ENCODE data around the gene MESP1. TPM values are rescaled to one million over a fixed set of nuclear protein-coding genes. Genes with fewer than 3 reads are reported as not detected.

MESP1 gene
- polyA plus RNA-seq, 3 donors = 0.04 to 1.2 (median 0.06) TPM

DNA sequence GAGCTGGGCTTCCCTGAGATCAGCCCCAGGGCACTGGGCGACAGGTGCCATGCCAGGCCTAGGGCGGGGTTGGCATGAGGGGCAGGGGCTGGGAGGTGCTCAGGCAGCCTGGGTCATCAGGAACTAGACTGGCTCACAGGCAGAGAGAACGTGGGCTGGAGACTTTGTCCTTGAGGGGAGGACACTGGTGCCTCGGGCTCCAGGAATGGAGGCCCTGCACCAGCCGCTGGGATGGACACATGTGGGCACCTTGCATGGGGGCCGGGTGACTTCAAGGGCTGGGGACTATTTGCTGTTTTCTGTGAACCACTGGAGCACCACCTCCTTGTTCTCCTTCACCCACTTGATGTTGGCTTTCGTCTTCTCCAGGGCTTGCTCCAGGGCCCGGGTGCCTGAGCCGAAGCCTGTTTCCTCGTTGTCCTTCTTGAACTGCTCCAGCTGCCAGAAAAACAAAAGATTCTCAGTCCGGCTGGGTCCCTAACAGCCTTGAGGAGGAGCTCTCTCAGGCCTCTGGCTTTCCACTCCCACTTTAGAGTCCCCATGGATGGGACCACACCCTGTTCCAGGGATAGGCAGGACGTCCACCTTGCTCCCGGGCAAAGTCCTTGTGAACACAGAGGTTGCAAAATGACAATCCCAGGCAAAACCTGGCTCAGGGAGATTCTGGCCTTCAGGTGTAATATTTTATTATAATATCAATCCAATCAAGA is 34.2 kb upstream of the MESP1 start:
- no peak overlapping the region for H3K27ac Mint-ChIP-seq
- peaks cover 24 to 35% of the 10 kb centered on the region in 2 donors for H3K4me1 ChIP-seq (ENCODE audit: control insufficient read depth in 1 of 2, insufficient read depth in 2 of 2, low read length in 2 of 2)
- peaks cover 46 to 62% of the 10 kb centered on the region in 2 donors for H3K36me3 ChIP-seq (replicated peaks in 1 of 2; ENCODE audit: control insufficient read depth in 1 of 2, insufficient read depth in 2 of 2, low read length in 2 of 2)
- peaks cover 0 to 7% (median 0%) of the 10 kb centered on the region in 3 donors for H3K27me3 Mint-ChIP-seq (ENCODE audit: low read depth in 3 of 3)
- H3K4me1 Mint-ChIP-seq = peaks cover 29% of the 10 kb centered on the region
- intact Hi-C loops (cut with micrococcal nuclease) = no loop called here
- H3K4me2 ChIP-seq (replicated peaks; ENCODE audit: extremely low read depth, low read length, poor library complexity, severe bottlenecking) = no peak overlapping the region
- H3K4me3 ChIP-seq (replicated peaks in 1 of 3; ENCODE audit: low read depth in 2 of 3, low read length in 3 of 3) = no peak overlapping the region
- H3K27me3 ChIP-seq (ENCODE audit: control insufficient read depth in 2 of 2, insufficient read depth in 2 of 2, low read length in 2 of 2) = no peaks in the 10 kb centered on the region
- DNase-seq = no peak
- peaks cover 44 to 62% of the 10 kb centered on the region in 2 donors for H3K36me3 Mint-ChIP-seq
- no peak overlapping the region for H3K4me3 Mint-ChIP-seq
- peaks cover 58% of the 10 kb centered on the region for H4K20me1 ChIP-seq (ENCODE audit: insufficient read depth, low read length)
- no peak overlapping the region for H3K27ac ChIP-seq (ENCODE audit: low read depth in 1 of 2, low read length in 2 of 2)
- 99% methylated on average over 11 of the region's 13 CpGs for WGBS (ENCODE audit: insufficient coverage)
- TF ChIP-seq, protein P1, sequence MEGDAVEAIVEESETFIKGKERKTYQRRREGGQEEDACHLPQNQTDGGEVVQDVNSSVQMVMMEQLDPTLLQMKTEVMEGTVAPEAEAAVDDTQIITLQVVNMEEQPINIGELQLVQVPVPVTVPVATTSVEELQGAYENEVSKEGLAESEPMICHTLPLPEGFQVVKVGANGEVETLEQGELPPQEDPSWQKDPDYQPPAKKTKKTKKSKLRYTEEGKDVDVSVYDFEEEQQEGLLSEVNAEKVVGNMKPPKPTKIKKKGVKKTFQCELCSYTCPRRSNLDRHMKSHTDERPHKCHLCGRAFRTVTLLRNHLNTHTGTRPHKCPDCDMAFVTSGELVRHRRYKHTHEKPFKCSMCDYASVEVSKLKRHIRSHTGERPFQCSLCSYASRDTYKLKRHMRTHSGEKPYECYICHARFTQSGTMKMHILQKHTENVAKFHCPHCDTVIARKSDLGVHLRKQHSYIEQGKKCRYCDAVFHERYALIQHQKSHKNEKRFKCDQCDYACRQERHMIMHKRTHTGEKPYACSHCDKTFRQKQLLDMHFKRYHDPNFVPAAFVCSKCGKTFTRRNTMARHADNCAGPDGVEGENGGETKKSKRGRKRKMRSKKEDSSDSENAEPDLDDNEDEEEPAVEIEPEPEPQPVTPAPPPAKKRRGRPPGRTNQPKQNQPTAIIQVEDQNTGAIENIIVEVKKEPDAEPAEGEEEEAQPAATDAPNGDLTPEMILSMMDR (IDR thresholded peaks at IDR 0.05) = no peak
- H3K9ac ChIP-seq (ENCODE audit: insufficient read depth, low read length, poor library complexity, severe bottlenecking) = no peak overlapping the region
- H3K9me3 ChIP-seq (replicated peaks in 1 of 2; ENCODE audit: control insufficient read depth in 1 of 2, insufficient read depth in 1 of 2, low read length in 2 of 2) = peaks cover 0 to 6% of the 10 kb centered on the region in 2 donors
- no peak overlapping the region for H2AFZ ChIP-seq (ENCODE audit: insufficient read depth, low read depth, low read length, poor library complexity, severe bottlenecking)
- H3K9me3 Mint-ChIP-seq = peaks cover 0 to 13% (median 9%) of the 10 kb centered on the region in 7 donors
- no peaks in the 10 kb centered on the region for H3K79me2 ChIP-seq (ENCODE audit: insufficient read depth, low read length)

DNA sequence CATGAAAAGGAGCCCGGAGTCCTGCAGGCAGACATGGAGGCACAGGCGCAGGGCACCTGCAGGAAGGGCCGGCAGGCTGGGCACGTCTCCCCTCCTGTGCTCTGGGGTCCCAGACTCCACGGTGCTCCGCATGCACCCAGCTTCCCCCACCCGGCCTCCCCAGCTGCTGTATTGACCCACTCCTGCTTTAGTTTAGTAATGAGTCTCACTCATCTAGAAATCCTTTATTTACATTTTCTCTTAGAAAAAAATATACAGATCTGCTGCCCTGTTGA is 33.6 kb upstream of the MESP1 start:
- no peaks in the 10 kb centered on the region for H3K27me3 ChIP-seq (ENCODE audit: control insufficient read depth in 2 of 2, insufficient read depth in 2 of 2, low read length in 2 of 2)
- TF ChIP-seq, protein P1 (IDR thresholded peaks at IDR 0.05) = no peak
- Mint-ChIP-seq H3K27ac (peak overlapping the region in 1 of 7 donors; percentile 70), H3K9me3 (peaks cover 0 to 11% (median 9%) of the 10 kb centered on the region in 7 donors), H3K4me1 (peaks cover 32% of the 10 kb centered on the region), H3K36me3 (peaks cover 41 to 56% of the 10 kb centered on the region in 2 donors), H3K4me3 (no peak overlapping the region), H3K27me3 (ENCODE audit: low read depth in 3 of 3) (peaks cover 0 to 7% (median 0%) of the 10 kb centered on the region in 3 donors)
- peaks cover 0 to 6% of the 10 kb centered on the region in 2 donors for H3K9me3 ChIP-seq (replicated peaks in 1 of 2; ENCODE audit: control insufficient read depth in 1 of 2, insufficient read depth in 1 of 2, low read length in 2 of 2)
- peaks cover 27 to 39% of the 10 kb centered on the region in 2 donors for H3K4me1 ChIP-seq (ENCODE audit: control insufficient read depth in 1 of 2, insufficient read depth in 2 of 2, low read length in 2 of 2)
- peaks cover 42 to 57% of the 10 kb centered on the region in 2 donors for H3K36me3 ChIP-seq (replicated peaks in 1 of 2; ENCODE audit: control insufficient read depth in 1 of 2, insufficient read depth in 2 of 2, low read length in 2 of 2)
- intact Hi-C loops (cut with micrococcal nuclease) = loop anchor here in 1 of 2 donors (5.0 kb wide), 1 partner anchor 63 kb away; no protein-coding TSS in a partner anchor
- DNase-seq = no peak
- no peak overlapping the region for H3K9ac ChIP-seq (ENCODE audit: insufficient read depth, low read length, poor library complexity, severe bottlenecking)
- H3K79me2 ChIP-seq (ENCODE audit: insufficient read depth, low read length) = no peaks in the 10 kb centered on the region
- H4K20me1 ChIP-seq (ENCODE audit: insufficient read depth, low read length) = peaks cover 54% of the 10 kb centered on the region
- no peak overlapping the region for H3K27ac ChIP-seq (ENCODE audit: low read depth in 1 of 2, low read length in 2 of 2)
- no peak overlapping the region for H2AFZ ChIP-seq (ENCODE audit: insufficient read depth, low read depth, low read length, poor library complexity, severe bottlenecking)
- H3K4me3 ChIP-seq (replicated peaks in 1 of 3; ENCODE audit: low read depth in 2 of 3, low read length in 3 of 3) = no peak overlapping the region
- WGBS (ENCODE audit: insufficient coverage) = 96% methylated on average over 7 of the region's 7 CpGs
- no peak overlapping the region for H3K4me2 ChIP-seq (replicated peaks; ENCODE audit: extremely low read depth, low read length, poor library complexity, severe bottlenecking)

Data from CD14-positive monocyte (primary cell).